Measurements from ENCODE around the gene OLA1.

DNA sequence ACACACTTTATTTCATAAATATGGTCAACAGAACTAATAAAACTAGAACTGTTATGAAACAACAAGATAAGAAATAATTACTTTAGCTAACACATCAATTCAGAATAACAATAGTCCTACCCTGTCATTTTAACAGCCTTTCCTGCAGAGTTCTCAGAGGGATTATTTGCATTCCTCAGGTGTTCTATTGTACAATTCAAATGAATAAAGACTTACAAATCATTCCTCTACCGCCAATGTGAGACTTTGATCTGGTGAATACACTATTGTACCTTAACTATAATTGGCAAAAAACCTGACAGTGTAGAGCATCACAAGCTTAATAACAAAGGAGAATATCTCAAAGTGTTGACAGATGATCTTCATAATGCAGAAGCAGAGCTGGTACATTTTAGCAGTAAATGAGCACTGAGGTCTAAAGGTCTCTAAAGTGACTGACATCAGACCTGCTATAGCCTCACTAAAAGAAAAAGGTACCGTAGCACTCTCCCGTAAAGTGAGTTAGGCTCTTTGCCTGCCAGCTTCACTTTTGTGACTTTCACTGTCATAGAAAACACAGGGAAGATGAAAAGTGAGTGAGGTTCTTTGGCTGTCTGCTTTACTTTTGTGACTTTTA is 164.4 kb downstream of the OLA1 start:
- TF ChIP-seq CTCF (IDR thresholded peaks at IDR 0.05) (no peak), POLR2AphosphoS5 (IDR thresholded peaks at IDR 0.05; ENCODE audit: low read depth, low read length) (no peak)
- TF ChIP-seq, protein P1, sequence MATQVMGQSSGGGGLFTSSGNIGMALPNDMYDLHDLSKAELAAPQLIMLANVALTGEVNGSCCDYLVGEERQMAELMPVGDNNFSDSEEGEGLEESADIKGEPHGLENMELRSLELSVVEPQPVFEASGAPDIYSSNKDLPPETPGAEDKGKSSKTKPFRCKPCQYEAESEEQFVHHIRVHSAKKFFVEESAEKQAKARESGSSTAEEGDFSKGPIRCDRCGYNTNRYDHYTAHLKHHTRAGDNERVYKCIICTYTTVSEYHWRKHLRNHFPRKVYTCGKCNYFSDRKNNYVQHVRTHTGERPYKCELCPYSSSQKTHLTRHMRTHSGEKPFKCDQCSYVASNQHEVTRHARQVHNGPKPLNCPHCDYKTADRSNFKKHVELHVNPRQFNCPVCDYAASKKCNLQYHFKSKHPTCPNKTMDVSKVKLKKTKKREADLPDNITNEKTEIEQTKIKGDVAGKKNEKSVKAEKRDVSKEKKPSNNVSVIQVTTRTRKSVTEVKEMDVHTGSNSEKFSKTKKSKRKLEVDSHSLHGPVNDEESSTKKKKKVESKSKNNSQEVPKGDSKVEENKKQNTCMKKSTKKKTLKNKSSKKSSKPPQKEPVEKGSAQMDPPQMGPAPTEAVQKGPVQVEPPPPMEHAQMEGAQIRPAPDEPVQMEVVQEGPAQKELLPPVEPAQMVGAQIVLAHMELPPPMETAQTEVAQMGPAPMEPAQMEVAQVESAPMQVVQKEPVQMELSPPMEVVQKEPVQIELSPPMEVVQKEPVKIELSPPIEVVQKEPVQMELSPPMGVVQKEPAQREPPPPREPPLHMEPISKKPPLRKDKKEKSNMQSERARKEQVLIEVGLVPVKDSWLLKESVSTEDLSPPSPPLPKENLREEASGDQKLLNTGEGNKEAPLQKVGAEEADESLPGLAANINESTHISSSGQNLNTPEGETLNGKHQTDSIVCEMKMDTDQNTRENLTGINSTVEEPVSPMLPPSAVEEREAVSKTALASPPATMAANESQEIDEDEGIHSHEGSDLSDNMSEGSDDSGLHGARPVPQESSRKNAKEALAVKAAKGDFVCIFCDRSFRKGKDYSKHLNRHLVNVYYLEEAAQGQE (IDR thresholded peaks at IDR 0.05; ENCODE audit: insufficient read depth in 1 of 2, low read depth in 2 of 2, low read length in 1 of 2), result no peak
